GM12874 (cell line): Measurements from ENCODE around the gene CDC14A.

Experiments used
- CTCF ChIP-seq: IDR thresholded peaks from 2 replicates; pipeline ENCODE4 v1.5.1; 2011; ENCODE audit warnings: low read depth, mild to moderate bottlenecking, control low read depth, low read length, moderate library complexity; ENCODE audit not compliant: insufficient read depth

CDC14A gene

GRCh38 chr1:100461222-100461621, 108.9 kb downstream of the CDC14A start:
- no peak for TF ChIP-seq CTCF

GRCh38 chr1:100462326-100463025, 110.2 kb downstream of the CDC14A start:
- TF ChIP-seq CTCF: no peak

GRCh38 chr1:100463791-100464424, 111.6 kb downstream of the CDC14A start:
- peak; percentile 82 for TF ChIP-seq CTCF

DNA sequence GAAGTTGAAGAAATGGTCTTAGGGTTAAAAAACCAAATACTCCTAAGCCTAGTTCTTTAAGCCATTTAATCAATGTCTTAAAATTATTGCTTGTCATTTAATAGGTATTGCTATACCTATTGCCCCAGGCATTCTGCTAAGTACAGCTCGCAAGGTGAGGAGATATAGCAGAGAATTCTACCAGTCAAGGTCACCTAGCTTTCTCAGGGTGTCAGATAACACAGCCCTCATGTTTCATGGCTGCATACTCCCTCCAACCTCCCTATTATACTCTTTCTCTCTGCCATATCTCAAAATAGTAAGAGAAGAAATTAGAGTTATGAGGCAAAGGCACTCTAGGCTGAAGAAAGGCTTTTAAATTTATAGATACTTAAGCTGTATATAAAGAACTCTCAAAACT, 117.3 kb downstream of the CDC14A start:
- TF ChIP-seq CTCF: no peak

DNA sequence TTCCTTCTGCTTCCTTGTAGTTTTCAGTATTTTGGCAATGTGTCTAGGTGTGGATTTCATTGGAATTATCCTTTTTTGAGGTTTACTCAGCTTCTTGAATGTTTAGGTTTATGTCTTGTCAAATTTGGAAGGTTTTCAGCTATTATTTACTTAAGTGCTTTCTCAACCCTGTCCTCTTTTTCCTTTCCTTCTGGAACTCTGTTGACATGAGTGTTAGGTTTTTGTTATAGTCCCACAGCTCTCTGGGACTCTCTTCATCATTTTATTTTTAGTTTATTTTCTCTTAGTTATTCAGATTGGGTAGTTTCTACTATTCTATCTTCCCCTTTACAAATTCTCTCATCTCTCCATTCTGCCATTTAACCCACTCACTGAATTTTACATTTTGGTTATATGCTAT, 122.5 kb downstream of the CDC14A start:
- no peak for TF ChIP-seq CTCF

GRCh38 chr1:100476735-100477290, 124.5 kb downstream of the CDC14A start:
- no peak for TF ChIP-seq CTCF

- no peak for TF ChIP-seq CTCF
Observed at GRCh38 chr1:100478816-100479215, 126.5 kb downstream of the CDC14A start.
